IPS-15b (cell line): Measurements from ENCODE around the gene NTN1.

Experiments used
- H3K27me3 ChIP-seq: one replicate; pipeline ENCODE4 v1.6.1; 2013; ENCODE audit warnings: low read length; ENCODE audit not compliant: control insufficient read depth, insufficient read depth
- H3K36me3 ChIP-seq: one replicate; pipeline ENCODE4 v1.6.1; 2013; ENCODE audit warnings: low read length; ENCODE audit not compliant: control insufficient read depth, insufficient read depth
- H3K4me1 ChIP-seq: one replicate; pipeline ENCODE4 v1.6.1; 2013; ENCODE audit warnings: mild to moderate bottlenecking, low read length; ENCODE audit not compliant: control insufficient read depth, insufficient read depth
- H3K4me3 ChIP-seq: one replicate; pipeline ENCODE4 v1.5.1; 2013; ENCODE audit warnings: low read depth, low read length
- H3K9ac ChIP-seq: one replicate; pipeline ENCODE4 v1.6.1; 2013; ENCODE audit warnings: low read depth, mild to moderate bottlenecking, low read length
- H3K9me3 ChIP-seq: one replicate; pipeline ENCODE4 v1.6.1; 2013; ENCODE audit warnings: mild to moderate bottlenecking, low read length; ENCODE audit not compliant: control insufficient read depth, insufficient read depth

Gene NTN1

DNA sequence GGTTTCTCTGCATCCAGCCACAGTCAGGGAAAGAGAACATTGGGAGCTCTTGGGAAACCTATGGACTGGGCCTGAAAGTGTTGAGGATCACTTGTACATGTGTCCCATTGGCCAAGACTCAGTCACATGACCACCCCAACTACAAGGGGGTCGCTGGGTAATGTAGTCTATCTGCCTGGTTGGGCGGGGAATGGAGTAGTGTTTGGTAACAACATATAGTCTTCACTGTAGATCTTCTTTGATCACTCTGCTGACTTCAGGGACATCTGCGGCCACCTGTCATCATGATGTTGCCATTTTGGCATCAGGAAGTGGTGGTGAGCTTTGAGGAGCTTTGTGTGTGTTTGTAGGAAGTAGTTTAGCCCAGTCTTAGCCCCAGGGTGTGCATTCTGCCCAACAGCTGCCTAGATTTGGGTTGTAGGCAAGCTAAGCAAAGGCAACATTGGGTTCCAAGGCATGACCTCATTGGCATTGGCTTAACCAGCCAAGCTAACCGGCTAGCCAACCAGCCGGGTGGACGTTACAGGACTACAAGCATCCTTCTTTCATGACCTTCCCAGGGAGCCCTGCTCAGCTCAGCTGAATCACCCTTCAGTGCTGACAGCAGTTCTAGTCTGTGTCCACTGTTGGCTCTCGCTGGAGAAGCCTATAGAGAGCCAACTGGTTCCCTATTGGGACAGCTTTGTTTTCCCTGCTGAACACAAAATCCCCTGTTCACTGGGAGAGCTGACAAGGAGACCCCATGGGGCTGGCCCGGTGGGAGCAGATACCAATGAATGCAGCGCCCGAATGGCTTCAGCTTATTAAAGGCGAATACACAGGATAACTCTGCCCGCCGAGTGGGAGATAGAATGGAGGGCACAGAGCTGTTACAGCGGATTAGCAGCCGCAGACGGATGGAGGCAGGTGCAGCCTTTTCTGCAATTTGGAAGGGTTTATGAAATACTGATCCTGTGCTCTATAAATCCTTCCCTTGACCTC, 178.6 kb downstream of the NTN1 start:
- peaks cover 6% of the 10 kb centered on the region for H3K4me1 ChIP-seq
- H3K4me3 ChIP-seq, result no peak overlapping the region
- no peaks in the 10 kb centered on the region for H3K36me3 ChIP-seq
- H3K27me3 ChIP-seq, result no peaks in the 10 kb centered on the region
- H3K9me3 ChIP-seq, result no peaks in the 10 kb centered on the region
- H3K9ac ChIP-seq, result no peak overlapping the region

DNA sequence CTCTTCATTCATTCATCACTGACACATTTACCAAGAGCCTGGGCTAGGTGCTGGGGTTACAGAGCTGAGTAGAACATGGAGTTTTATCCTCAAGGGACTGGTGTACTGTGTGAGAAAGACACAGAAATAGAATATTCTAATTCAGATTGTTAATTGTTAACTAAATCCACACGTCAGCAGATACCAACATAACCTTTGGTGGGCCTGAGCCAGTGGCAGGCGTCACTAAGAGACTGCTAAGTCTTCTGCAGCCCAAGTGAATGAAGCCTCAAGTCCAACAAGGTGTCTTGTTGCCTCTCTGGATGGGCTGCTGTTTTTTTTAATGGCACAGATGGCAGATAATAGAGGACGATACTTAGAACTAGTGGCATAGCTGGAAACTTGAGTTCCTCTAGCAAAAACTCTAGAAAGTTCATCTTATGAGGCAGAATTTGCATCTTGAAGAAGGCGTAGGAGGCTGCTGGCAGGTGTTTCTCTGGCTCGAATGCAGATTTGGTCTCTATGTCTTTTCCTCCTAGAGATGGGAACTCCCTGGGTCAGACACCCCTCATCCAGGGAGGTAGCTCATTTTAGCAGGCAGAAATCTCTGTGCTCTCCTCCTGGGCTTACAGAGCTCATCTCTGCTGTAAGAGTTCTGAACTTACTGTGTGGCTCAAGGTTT, 179.5 kb downstream of the NTN1 start:
- Histone ChIP-seq H3K4me1 (peaks cover 6% of the 10 kb centered on the region), H3K4me3 (no peak overlapping the region), H3K36me3 (no peaks in the 10 kb centered on the region), H3K27me3 (no peaks in the 10 kb centered on the region), H3K9ac (no peak overlapping the region), H3K9me3 (no peaks in the 10 kb centered on the region)

DNA sequence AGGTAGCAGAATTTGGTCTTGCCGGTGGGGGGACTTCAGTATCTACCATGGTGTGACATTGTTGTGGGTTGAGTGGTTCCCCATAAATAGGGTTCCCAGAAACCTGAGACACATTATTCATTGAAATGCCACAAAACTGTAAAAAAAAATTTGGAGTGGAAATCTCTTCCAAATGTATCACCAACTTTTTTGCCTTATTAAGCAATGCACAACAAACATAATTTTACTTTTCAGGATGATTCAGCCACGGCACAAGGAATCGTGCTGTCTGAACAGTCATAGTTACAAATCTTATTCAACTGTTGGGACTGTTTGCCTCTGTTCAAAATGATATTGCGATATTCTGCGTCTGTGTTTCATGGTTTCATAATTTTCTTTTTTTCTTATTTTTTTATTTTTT, 181.2 kb downstream of the NTN1 start:
- no peaks in the 10 kb centered on the region for H3K4me1 ChIP-seq
- no peak overlapping the region for H3K9ac ChIP-seq
- no peak overlapping the region for H3K4me3 ChIP-seq
- H3K9me3 ChIP-seq, result no peaks in the 10 kb centered on the region
- H3K27me3 ChIP-seq, result no peaks in the 10 kb centered on the region
- H3K36me3 ChIP-seq, result no peaks in the 10 kb centered on the region

DNA sequence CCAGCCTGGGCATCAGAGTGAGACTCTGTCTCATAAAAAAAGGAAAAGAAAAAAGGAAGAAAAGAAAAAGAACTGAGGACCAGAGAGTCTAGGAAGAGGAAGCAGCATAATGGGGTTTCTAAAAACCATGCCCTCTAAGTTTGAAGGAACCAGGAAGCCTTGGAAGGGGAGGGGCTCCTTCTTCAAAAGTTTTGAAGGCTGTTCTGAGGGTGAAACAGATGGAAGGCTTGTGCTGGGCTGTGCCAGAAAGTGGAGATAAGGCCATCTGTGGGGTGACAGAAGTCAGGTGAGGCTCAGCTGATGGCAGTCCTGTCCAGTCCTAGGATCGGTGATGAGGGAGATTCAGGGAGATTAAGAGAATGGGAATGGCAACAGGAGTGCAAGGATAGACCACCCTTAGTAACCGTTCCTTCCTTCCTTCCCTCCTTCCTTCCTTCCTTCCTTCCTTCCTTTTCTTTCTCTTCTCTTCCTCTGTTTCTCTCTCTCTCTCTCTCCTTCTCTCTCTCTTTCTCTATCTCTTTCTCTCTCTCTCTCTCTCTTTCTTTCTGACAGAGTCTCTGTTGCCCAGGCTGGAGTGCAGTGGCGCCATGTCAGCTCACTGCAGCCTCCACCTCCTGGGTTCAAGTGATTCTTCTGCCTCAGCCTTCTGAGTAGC, 182.6 kb downstream of the NTN1 start:
- no peak overlapping the region for H3K9ac ChIP-seq
- H3K36me3 ChIP-seq, result no peaks in the 10 kb centered on the region
- no peaks in the 10 kb centered on the region for H3K9me3 ChIP-seq
- H3K4me1 ChIP-seq, result no peaks in the 10 kb centered on the region
- H3K27me3 ChIP-seq, result no peaks in the 10 kb centered on the region
- no peak overlapping the region for H3K4me3 ChIP-seq

DNA sequence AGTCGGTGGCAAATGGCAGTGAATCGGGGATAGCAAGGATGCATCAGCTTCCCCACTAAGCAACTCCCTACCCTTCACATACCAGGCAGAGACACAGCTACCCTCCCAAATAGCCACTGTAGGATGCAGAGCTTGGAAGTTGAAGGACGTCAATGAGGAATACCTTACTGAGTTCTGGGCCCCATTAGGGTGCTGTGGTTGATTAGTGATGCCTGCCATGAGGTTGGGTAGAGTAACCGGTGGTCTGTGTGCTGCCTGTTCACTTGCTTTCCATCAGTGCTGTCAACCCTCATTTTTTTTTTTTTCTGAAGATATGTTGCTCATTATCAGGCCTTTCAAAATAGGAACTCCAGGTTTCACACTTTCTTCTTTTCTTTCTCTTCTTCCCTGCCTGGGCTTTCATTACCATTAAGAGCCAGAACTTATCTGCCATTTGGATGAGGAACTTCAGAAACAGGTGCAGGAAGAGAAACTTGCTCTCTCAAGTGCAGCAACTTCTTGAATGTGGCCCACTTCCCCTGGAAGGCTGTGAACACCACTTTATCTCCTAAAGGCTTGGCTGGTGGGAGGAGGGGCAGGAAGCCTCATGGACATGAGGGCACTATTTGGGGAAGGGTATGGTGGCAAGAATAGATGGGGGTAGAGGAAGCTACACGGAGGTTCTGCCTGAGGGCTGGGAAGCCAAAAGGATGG, 183.5 kb downstream of the NTN1 start:
- Histone ChIP-seq H3K4me1 (no peaks in the 10 kb centered on the region), H3K4me3 (no peak overlapping the region), H3K9ac (no peak overlapping the region), H3K36me3 (no peaks in the 10 kb centered on the region), H3K27me3 (no peaks in the 10 kb centered on the region), H3K9me3 (no peaks in the 10 kb centered on the region)

DNA sequence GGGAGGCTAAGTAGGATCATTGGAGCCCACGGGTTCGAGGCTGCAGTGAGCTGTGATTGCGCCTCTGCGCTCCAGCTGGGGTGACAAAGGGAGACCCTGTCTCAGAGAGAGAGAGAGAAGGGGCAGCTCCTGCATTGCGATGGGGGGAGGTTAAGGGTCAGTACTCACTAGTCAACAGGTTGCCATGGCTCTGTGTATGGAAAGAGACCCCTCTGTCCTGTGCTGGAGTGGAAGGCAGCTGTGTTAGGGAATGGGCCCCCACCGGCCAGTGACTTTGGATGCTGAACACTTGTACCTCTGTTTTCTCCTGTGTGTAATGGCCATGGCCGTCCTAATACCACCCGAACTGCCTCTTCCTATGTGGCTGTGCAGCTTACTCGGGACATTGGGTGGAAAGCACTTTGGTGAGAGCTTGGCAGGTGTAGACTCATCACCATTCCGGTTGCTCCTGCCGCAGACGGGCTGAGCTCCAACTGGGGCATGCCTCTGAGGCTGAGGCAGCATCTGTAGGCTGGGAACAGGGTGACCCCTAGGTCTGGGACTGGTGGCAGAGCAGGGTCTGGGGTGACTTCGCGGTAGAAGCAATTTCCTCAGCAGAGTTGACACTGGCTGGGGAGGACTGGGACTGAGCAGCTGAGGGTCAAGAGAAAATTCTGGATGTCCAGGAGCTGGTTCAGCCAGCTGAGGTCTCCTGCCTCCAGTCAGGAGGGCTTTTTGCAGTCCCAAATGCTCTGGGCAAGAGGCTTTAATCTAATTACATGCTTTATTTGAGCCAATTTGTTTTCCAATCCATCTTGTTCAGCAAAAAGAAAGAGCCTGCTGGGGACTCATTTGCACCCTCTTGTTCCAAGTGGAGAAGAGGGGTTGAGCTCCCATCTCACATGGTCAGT, 184.5 kb downstream of the NTN1 start:
- H3K9me3 ChIP-seq, result no peaks in the 10 kb centered on the region
- H3K9ac ChIP-seq, result no peak overlapping the region
- H3K36me3 ChIP-seq, result no peaks in the 10 kb centered on the region
- no peak overlapping the region for H3K4me3 ChIP-seq
- no peaks in the 10 kb centered on the region for H3K4me1 ChIP-seq
- no peaks in the 10 kb centered on the region for H3K27me3 ChIP-seq

DNA sequence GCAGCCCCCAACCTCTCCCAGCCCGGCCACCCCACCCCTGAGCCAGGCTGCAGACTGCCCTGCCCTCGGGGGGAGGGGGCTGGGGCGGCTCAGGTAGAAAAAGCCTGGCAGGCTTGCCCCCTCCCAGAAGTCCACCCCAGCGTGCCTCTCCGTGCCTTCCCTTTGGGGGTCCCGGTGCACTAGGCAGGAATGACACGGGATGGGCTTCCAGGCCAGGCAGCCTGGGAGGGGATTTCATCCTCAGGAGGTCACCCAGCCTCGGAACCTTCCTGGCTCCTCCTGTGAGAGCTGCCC, 185.0 kb downstream of the NTN1 start:
- H3K4me1 ChIP-seq, result no peaks in the 10 kb centered on the region
- no peak overlapping the region for H3K9ac ChIP-seq
- H3K4me3 ChIP-seq, result no peak overlapping the region

DNA sequence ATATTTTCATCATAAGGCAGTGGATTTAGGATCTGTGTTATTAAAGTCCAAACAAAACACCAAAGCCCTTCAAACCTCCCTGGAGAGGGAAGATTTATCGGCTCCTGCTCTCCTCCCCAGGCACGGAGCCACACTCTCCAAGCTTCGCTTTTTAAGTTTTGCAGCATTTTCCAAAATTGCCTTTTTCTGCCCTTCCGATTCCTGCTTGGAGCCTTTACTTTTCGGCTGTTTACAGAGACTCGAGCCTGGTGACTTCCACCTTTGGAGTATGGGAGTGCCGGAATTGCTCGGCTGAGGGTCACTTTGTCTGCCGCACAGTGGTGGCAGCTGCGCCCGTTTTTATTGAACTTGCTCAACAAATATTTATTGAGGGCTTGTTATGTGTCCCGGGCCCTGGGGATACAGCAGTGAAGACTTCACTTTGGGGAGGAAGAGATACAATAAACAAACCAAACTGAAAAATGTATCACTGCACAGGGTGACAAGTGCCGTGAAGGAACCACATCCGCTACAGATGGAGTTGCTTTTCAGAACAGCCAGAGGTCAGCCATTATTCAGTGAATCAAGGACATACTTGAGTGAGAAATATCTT, 185.5 kb downstream of the NTN1 start:
- no peak overlapping the region for H3K9ac ChIP-seq
- no peak overlapping the region for H3K4me3 ChIP-seq
- H3K4me1 ChIP-seq, result no peaks in the 10 kb centered on the region
- no peaks in the 10 kb centered on the region for H3K9me3 ChIP-seq
- H3K36me3 ChIP-seq, result no peaks in the 10 kb centered on the region
- no peaks in the 10 kb centered on the region for H3K27me3 ChIP-seq

More for the DNA sequence above, 185.0 kb downstream of the NTN1 start:
- Histone ChIP-seq H3K36me3 (no peaks in the 10 kb centered on the region), H3K9me3 (no peaks in the 10 kb centered on the region), H3K27me3 (no peaks in the 10 kb centered on the region)

DNA sequence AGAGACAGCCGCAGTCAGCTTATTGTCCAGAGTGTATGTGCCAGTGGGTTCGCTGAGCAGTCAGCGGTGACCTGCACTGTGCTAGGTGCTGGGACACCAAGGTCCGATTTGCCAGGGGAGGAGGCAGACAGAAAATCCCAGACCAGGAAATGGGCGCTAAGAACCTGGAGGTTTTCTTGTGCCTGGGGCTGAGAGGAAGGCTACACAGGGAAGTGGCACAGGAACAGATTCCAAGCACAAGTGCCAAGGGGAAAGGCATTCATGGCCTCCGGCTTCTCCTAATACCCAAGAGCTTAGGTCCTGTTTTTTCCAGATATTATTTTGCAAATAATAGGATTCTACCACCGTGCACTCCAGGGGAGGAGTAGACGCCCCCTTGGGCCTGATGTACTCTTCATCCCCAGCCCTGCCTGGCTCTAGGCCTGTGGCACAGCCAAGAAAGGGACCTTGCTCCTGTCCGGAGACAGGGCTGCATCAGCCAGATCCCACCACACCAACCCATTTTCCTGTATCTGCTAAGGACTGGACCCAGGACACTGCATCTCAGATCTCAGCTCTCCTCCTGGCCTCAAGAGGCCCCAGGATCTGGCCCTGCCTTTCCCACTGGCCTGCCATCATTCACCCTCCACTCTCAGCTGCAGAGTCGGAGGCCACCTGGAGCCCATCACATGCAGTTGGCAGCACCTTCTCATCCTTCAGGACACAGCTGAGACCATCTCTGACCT, 187.2 kb downstream of the NTN1 start:
- Histone ChIP-seq H3K9ac (no peak overlapping the region), H3K36me3 (no peaks in the 10 kb centered on the region), H3K27me3 (no peaks in the 10 kb centered on the region), H3K4me3 (no peak overlapping the region), H3K9me3 (no peaks in the 10 kb centered on the region), H3K4me1 (no peaks in the 10 kb centered on the region)

DNA sequence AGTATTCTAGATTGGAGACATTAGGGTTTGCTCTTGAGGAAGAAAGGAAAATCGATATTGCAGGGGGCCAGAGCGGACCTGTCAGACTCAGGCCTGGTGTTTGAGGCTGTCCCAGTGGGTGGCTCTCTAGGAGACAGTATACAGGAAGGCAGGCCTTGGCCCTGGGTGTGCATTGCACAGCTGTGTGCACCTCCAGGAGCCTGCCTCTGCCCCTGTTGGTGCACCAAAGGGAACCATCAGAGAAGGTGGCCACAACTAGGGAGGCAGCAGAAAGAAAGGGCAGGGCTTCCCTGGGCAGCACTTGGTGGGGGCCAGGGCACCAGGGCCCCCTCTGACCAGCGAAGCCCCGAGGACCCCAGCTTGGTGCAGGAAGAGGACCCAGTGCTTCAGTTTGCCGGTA, 188.0 kb downstream of the NTN1 start:
- no peaks in the 10 kb centered on the region for H3K36me3 ChIP-seq
- no peaks in the 10 kb centered on the region for H3K4me1 ChIP-seq
- H3K9ac ChIP-seq, result no peak overlapping the region
- no peaks in the 10 kb centered on the region for H3K9me3 ChIP-seq
- H3K4me3 ChIP-seq, result no peak overlapping the region
- no peaks in the 10 kb centered on the region for H3K27me3 ChIP-seq
